Glutamatergic neuron (in vitro differentiated cells): ENCODE measurements around the gene NXPE3. TPM values are rescaled to one million over a fixed set of nuclear protein-coding genes. Genes with fewer than 3 reads are reported as not detected.

Source experiments
- DNase-seq: peaks from one replicate; pipeline ENCODE4 v3.0.0; 2022
- H3K27ac Mint-ChIP-seq: one replicate; pipeline ENCODE4 v1.8.0; 2020; ENCODE audit warnings: mild to moderate bottlenecking, mixed read lengths, inconsistent platforms; ENCODE audit not compliant: unreplicated experiment
- H3K27me3 Mint-ChIP-seq: one replicate; pipeline ENCODE4 v1.8.0; 2020; ENCODE audit warnings: mild to moderate bottlenecking, moderate library complexity, mixed read lengths, inconsistent platforms; ENCODE audit not compliant: unreplicated experiment
- H3K36me3 Mint-ChIP-seq: one replicate; pipeline ENCODE4 v1.8.0; 2020; ENCODE audit warnings: mild to moderate bottlenecking, mixed read lengths, inconsistent platforms; ENCODE audit not compliant: unreplicated experiment
- H3K4me1 Mint-ChIP-seq: one replicate; pipeline ENCODE4 v1.8.0; 2020; ENCODE audit warnings: mild to moderate bottlenecking, low read depth, mixed read lengths, inconsistent platforms; ENCODE audit not compliant: unreplicated experiment
- H3K4me3 Mint-ChIP-seq: one replicate; pipeline ENCODE4 v1.8.0; 2020; ENCODE audit warnings: mild to moderate bottlenecking, mixed read lengths, inconsistent platforms; ENCODE audit not compliant: unreplicated experiment
- H3K9me3 Mint-ChIP-seq: one replicate; pipeline ENCODE4 v1.8.0; 2020; ENCODE audit warnings: mild to moderate bottlenecking, moderate library complexity, mixed read lengths, inconsistent platforms; ENCODE audit not compliant: unreplicated experiment
- total RNA-seq: library from RNA; stranded (reverse); fragmentation: NEBNext Ultra II Directional; extraction: Animal tissue kit (Norgen Biotek cat#: 25700); gene quantifications from one replicate; pipeline ENCODE4 v1.2.1, GENCODE V29; 2021; ENCODE audit not compliant: unreplicated experiment
- TF ChIP-seq, protein P1 (sequence below): fragments of 200-600 bp; sonication (generic); IDR thresholded peaks from one replicate; pipeline ENCODE4 v1.5.0; 2021; ENCODE audit not compliant: partially characterized antibody, unreplicated experiment

The NXPE3 gene
- total RNA-seq, 1 donor from 2014 or later: 29.1 TPM

DNA sequence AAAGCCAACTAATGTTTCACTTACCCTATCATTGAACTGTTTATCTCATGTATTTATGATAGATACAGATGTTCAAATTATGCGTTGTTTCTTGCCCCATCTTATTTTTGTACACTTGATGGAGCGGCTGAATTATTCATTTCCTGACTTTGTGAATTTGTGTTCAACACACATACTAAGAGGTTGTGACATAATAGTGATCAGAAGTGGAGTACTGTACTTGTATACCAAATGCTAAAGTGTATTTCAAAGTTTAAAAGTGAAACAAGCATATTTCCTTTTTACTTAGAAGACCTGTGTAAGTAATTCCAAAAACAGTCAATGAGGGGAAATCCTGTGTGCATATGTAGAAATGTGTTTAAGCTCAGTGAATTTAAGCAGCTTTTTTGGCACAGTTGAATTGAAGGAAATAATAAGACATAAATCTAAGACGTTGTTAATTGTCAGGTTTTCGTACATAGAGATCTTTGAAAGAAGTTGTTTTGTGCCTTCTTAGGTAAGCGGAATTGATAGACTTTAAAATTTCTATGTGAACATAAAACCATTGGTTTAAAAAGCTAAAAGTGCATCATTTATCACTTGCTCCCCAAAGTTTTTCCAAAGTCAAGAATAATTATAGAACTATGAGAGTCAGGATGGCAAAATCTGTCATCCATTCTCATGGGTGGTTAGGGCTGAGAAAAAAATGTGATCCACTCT lies 72.2 kb downstream of the NXPE3 start:
- Mint-ChIP-seq H3K4me3 (peak overlapping the region; percentile 94), H3K9me3 (peaks cover 7% of the 10 kb centered on the region), H3K27ac (no peak overlapping the region), H3K4me1 (peaks cover 7% of the 10 kb centered on the region), H3K27me3 (peaks cover 3% of the 10 kb centered on the region), H3K36me3 (no peaks in the 10 kb centered on the region)
- TF ChIP-seq, protein P1, sequence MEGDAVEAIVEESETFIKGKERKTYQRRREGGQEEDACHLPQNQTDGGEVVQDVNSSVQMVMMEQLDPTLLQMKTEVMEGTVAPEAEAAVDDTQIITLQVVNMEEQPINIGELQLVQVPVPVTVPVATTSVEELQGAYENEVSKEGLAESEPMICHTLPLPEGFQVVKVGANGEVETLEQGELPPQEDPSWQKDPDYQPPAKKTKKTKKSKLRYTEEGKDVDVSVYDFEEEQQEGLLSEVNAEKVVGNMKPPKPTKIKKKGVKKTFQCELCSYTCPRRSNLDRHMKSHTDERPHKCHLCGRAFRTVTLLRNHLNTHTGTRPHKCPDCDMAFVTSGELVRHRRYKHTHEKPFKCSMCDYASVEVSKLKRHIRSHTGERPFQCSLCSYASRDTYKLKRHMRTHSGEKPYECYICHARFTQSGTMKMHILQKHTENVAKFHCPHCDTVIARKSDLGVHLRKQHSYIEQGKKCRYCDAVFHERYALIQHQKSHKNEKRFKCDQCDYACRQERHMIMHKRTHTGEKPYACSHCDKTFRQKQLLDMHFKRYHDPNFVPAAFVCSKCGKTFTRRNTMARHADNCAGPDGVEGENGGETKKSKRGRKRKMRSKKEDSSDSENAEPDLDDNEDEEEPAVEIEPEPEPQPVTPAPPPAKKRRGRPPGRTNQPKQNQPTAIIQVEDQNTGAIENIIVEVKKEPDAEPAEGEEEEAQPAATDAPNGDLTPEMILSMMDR: no peak
- DNase-seq: no peak

DNA sequence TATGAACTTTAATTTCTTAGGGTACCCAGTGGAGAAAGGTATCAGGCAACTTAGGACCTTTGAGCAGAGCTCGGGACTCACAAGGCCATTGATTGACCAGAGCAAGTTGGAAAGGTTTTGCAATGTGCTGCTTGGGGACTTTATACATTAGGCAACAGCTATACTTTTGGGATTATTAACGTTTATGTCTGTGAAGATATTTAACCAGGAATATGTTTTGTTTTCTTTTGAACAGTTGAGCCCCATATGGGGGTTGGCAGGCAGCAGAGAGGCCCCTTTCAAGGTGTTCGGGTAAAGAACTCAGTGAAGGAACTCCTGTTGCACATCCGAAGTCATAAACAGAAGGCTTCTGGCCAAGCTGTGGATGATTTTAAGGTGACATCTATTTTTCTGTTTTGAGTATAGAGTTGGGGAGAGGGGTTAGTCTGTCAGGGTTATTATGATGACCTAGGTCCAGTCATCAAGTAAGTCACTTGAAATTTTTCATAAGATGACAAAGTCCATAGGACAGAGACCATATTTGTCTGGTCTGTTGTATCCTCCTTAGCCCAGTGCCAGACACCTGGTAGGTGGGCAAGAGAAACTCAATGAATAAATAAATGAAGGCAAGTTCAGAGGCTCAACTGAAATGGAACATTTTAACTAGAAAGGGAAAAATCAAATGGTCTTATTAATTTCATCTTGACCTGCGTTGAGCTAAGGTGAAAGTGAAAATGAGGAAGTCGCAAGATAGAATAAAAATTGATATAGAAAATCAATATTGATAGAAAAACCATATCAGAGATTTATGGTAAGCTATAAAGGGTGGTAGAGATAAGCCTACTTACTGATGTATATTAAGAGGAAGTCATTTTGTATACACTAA lies 73.1 kb downstream of the NXPE3 start:
- peaks cover 7% of the 10 kb centered on the region for H3K9me3 Mint-ChIP-seq
- no peak overlapping the region for H3K4me3 Mint-ChIP-seq
- peaks cover 3% of the 10 kb centered on the region for H3K27me3 Mint-ChIP-seq
- DNase-seq: no peak
- TF ChIP-seq, protein P1: no peak
- H3K36me3 Mint-ChIP-seq: no peaks in the 10 kb centered on the region
- H3K4me1 Mint-ChIP-seq: peaks cover 7% of the 10 kb centered on the region
- no peak overlapping the region for H3K27ac Mint-ChIP-seq

DNA sequence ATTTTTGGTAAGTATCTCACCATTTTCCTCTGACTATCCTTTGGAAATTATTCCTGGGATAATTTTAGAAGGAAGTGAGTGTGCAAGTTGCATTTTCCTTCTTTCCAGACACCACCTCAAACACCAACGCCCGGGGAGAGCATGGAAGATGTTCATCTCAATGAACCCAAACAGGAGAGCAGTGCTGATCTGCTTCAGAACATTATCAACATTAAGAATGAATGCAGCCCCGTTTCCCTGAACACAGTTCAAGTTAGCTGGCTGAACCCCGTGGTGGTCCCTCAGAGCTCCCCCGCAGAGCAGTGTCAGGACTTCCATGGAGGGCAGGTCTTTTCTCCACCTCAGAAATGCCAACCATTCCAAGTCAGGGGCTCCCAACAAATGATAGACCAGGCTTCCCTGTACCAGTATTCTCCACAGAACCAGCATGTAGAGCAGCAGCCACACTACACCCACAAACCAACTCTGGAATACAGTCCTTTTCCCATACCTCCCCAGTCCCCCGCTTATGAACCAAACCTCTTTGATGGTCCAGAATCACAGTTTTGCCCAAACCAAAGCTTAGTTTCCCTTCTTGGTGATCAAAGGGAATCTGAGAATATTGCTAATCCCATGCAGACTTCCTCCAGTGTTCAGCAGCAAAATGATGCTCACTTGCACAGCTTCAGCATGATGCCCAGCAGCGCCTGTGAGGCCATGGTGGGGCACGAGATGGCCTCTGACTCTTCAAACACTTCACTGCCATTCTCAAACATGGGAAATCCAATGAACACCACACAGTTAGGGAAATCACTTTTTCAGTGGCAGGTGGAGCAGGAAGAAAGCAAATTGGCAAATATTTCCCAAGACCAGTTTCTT lies 74.2 kb downstream of the NXPE3 start:
- peaks cover 3% of the 10 kb centered on the region for H3K27me3 Mint-ChIP-seq
- no peaks in the 10 kb centered on the region for H3K36me3 Mint-ChIP-seq
- H3K4me1 Mint-ChIP-seq: peaks cover 7% of the 10 kb centered on the region
- TF ChIP-seq, protein P1: no peak
- H3K9me3 Mint-ChIP-seq: peaks cover 7% of the 10 kb centered on the region
- H3K4me3 Mint-ChIP-seq: no peak overlapping the region
- no peak for DNase-seq
- no peak overlapping the region for H3K27ac Mint-ChIP-seq

DNA sequence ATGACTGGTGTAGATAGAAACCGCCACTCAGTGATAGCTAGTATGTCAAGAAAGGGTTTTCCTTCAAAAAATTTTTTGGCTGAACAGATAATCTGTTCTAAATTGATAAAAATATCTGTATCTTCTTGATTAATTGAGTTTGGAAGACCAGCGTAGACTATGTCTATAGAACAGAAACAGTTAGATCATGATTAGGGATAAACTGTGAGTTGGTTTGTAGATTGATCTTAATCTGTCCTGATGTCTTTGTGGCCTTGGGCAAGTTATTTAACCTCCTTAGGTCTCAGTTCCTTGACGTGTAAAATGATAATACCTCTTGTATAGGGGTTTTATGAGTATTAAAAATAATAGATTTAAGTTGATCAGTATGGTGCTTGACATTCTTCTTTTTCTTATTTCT lies 75.0 kb downstream of the NXPE3 start:
- H3K4me3 Mint-ChIP-seq: no peak overlapping the region
- peaks cover 7% of the 10 kb centered on the region for H3K9me3 Mint-ChIP-seq
- H3K4me1 Mint-ChIP-seq: peaks cover 7% of the 10 kb centered on the region
- H3K27me3 Mint-ChIP-seq: peaks cover 3% of the 10 kb centered on the region
- no peak for DNase-seq
- no peaks in the 10 kb centered on the region for H3K36me3 Mint-ChIP-seq
- TF ChIP-seq, protein P1: no peak
- no peak overlapping the region for H3K27ac Mint-ChIP-seq
